ENCODE data around the gene VPS13D.
"Not testable (repeated sequence)": the region's sequence is repeated elsewhere in the genome, so short reads cannot be mapped to it uniquely, and the experiment has no call there.

- not testable (repeated sequence) for TF ChIP-seq POLR2A, CTCF (IDR thresholded peaks at IDR 0.05)
Measured at GRCh38 chr1:12224092-12224491, 5.7 kb upstream of the VPS13D start.
